ENCODE measurements around the gene ACKR4. TPM values are rescaled to one million over a fixed set of nuclear protein-coding genes. Genes with fewer than 3 reads are reported as not detected.
A peak's percentile ranks its signal among the peaks of the same experiment; 100 is the strongest.

Gene ACKR4
- total RNA-seq, 2 donors from 2014 or later = 7.3 to 13.5 TPM

DNA sequence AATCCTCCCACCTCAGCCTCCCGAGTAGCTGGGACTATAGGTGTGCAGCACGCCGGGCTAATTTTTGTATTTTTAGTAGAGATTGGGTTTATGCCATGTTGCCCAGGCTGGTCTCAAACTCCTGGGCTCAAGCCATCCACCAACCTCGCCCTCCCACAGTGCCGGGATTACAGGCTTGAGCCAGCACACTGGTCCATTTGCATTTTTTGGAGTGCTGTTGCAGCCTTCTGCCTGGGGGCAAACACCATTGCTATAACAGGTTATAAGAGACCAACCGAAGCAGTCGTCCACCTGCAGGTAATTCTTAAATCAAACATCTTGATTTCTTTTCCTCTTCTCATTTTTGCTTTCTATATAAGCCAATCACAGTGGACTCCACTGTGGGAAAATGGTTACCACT, 27.7 kb downstream of the ACKR4 start:
- Histone ChIP-seq H3K36me3 (no peaks in the 10 kb centered on the region), H3K4me3 (no peak overlapping the region), H3K27me3 (replicated peaks; ENCODE audit: insufficient read depth) (no peaks in the 10 kb centered on the region), H3K27ac (peak overlapping the region; percentile 19 to 56), H3K4me1 (ENCODE audit: control insufficient read depth in 1 of 2, low read depth in 2 of 2) (peaks cover 39 to 49% of the 10 kb centered on the region in 2 donors), H3K9me3 (no peaks in the 10 kb centered on the region)
- DNase-seq (ENCODE audit: low spot score) = no peak
- ATAC-seq (ENCODE audit: insufficient number of reproducible peaks, low FRiP score, low read depth) = no peak
- TF ChIP-seq, protein P1, sequence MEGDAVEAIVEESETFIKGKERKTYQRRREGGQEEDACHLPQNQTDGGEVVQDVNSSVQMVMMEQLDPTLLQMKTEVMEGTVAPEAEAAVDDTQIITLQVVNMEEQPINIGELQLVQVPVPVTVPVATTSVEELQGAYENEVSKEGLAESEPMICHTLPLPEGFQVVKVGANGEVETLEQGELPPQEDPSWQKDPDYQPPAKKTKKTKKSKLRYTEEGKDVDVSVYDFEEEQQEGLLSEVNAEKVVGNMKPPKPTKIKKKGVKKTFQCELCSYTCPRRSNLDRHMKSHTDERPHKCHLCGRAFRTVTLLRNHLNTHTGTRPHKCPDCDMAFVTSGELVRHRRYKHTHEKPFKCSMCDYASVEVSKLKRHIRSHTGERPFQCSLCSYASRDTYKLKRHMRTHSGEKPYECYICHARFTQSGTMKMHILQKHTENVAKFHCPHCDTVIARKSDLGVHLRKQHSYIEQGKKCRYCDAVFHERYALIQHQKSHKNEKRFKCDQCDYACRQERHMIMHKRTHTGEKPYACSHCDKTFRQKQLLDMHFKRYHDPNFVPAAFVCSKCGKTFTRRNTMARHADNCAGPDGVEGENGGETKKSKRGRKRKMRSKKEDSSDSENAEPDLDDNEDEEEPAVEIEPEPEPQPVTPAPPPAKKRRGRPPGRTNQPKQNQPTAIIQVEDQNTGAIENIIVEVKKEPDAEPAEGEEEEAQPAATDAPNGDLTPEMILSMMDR (IDR thresholded peaks at IDR 0.05) = no peak

- ATAC-seq (ENCODE audit: insufficient number of reproducible peaks, low FRiP score, low read depth) (peak; percentile 25), DNase-seq (ENCODE audit: low spot score) (no peak)
- H3K9me3 ChIP-seq = no peaks in the 10 kb centered on the region
- peak overlapping the region; percentile 19 to 56 for H3K27ac ChIP-seq
- no peak overlapping the region for H3K4me3 ChIP-seq
- H3K27me3 ChIP-seq (replicated peaks; ENCODE audit: insufficient read depth) = no peaks in the 10 kb centered on the region
- no peaks in the 10 kb centered on the region for H3K36me3 ChIP-seq
- TF ChIP-seq, protein P1 (IDR thresholded peaks at IDR 0.05) = no peak
- H3K4me1 ChIP-seq (ENCODE audit: control insufficient read depth in 1 of 2, low read depth in 2 of 2) = peaks cover 34 to 41% of the 10 kb centered on the region in 2 donors
These were observed 28.5 kb downstream of the ACKR4 start for GRCh38 chr3:132625613-132626012.

DNA sequence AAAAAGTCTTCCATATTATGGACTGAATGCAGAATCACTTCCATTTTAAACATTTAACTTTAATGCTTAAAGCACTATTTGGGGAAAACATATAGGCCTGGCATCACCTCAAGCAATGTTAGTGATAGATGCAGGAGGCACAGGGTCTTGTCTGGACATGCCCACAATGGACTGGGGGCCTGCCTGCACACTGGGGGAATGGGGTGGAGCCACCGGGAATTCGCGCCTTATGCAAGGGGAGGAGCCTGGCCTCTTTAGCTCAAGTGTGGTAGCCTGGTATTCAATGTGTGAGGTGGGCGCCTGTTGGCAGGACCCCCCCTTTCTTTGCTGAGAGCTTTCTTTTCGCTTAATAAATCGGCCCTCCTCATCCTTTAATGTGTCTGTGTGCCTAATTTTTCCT, 29.9 kb downstream of the ACKR4 start:
- Histone ChIP-seq H3K27ac (no peak overlapping the region), H3K4me1 (ENCODE audit: control insufficient read depth in 1 of 2, low read depth in 2 of 2) (peaks cover 34 to 38% of the 10 kb centered on the region in 2 donors), H3K4me3 (no peak overlapping the region), H3K27me3 (replicated peaks; ENCODE audit: insufficient read depth) (no peaks in the 10 kb centered on the region), H3K36me3 (no peaks in the 10 kb centered on the region), H3K9me3 (no peaks in the 10 kb centered on the region)
- DNase-seq (ENCODE audit: low spot score) (no peak), ATAC-seq (ENCODE audit: insufficient number of reproducible peaks, low FRiP score, low read depth) (no peak)
- TF ChIP-seq, protein P1 (IDR thresholded peaks at IDR 0.05) = no peak

- H3K4me1 ChIP-seq (ENCODE audit: control insufficient read depth in 1 of 2, low read depth in 2 of 2) = peaks cover 24 to 26% of the 10 kb centered on the region in 2 donors
- no peak for DNase-seq (ENCODE audit: low spot score)
- TF ChIP-seq, protein P1 (IDR thresholded peaks at IDR 0.05) = no peak
- H3K9me3 ChIP-seq = no peaks in the 10 kb centered on the region
- no peaks in the 10 kb centered on the region for H3K36me3 ChIP-seq
- no peak overlapping the region for H3K27ac ChIP-seq
- no peak for ATAC-seq (ENCODE audit: insufficient number of reproducible peaks, low FRiP score, low read depth)
- H3K4me3 ChIP-seq = no peak overlapping the region
- no peaks in the 10 kb centered on the region for H3K27me3 ChIP-seq (replicated peaks; ENCODE audit: insufficient read depth)
These were observed 31.1 kb downstream of the ACKR4 start for GRCh38 chr3:132628157-132628556.

DNA sequence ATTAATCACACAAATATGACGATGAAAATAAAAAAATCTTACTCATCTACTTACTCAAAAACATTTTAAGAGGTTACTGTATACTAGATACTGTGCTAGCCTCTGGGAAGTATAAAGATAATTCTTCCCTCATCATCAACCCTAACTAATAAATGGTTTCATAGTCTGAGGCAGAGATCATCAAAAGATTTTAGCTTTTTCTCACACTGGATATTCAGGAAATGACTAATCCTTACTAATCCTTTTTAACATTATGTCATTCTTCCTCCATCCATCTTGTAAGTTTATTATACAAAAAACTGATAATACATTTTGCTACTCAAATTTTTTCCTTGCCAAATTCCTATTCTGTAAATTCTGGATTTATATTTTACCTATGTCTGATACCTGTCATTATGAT, 32.9 kb downstream of the ACKR4 start:
- H3K27ac ChIP-seq = no peak overlapping the region
- H3K4me3 ChIP-seq = no peak overlapping the region
- ATAC-seq (ENCODE audit: insufficient number of reproducible peaks, low FRiP score, low read depth) (no peak), DNase-seq (ENCODE audit: low spot score) (no peak)
- peaks cover 16 to 20% of the 10 kb centered on the region in 2 donors for H3K4me1 ChIP-seq (ENCODE audit: control insufficient read depth in 1 of 2, low read depth in 2 of 2)
- TF ChIP-seq, protein P1 (IDR thresholded peaks at IDR 0.05) = no peak
- H3K36me3 ChIP-seq = no peaks in the 10 kb centered on the region
- H3K9me3 ChIP-seq = no peaks in the 10 kb centered on the region
- H3K27me3 ChIP-seq (replicated peaks; ENCODE audit: insufficient read depth) = no peaks in the 10 kb centered on the region
